HCT116 (cell line): Measurements from ENCODE around the gene RGS7.
A peak's percentile ranks its signal among the peaks of the same experiment; 100 is the strongest.

ENCODE experiments used
- EZH2 ChIP-seq: fragments of 200-600 bp; sonication (generic); IDR thresholded peaks from 2 replicates; pipeline ENCODE4 v1.6.1; 2017; ENCODE audit warnings: antibody characterized with exemption, mixed run types
- EZH2phosphoT487 ChIP-seq: fragments of 200-600 bp; IDR thresholded peaks from 2 replicates; pipeline ENCODE4 v1.6.1; 2018; ENCODE audit warnings: antibody characterized with exemption, borderline replicate concordance
- POLR2A ChIP-seq: IDR thresholded peaks from 2 replicates; pipeline ENCODE4 v1.7.0; 2011; ENCODE audit warnings: borderline replicate concordance; ENCODE audit not compliant: insufficient read depth, insufficient read length; ENCODE audit errors: extremely low read depth
- TF ChIP-seq, protein P1 (sequence below), 3 experiments: fragments of 200-600 bp in 1 of 3; sonication (generic) in 1 of 3; IDR thresholded peaks in 2 of 3; conservative IDR thresholded peaks in 1 of 3; 2 replicates each; pipeline ENCODE4 v1.5.1; 2012 to 2017; ENCODE audit warnings: low read depth in 2 of 3, low read length in 2 of 3, antibody characterized with exemption in 1 of 3, borderline replicate concordance in 1 of 3, control low read depth in 1 of 3, mild to moderate bottlenecking in 1 of 3, mixed read lengths in 1 of 3, mixed run types in 1 of 3, moderate library complexity in 1 of 3; ENCODE audit not compliant: insufficient read depth in 1 of 3
- TF ChIP-seq, protein P2 (sequence below): IDR thresholded peaks from 2 replicates; pipeline ENCODE4 v1.6.1; 2012

DNA sequence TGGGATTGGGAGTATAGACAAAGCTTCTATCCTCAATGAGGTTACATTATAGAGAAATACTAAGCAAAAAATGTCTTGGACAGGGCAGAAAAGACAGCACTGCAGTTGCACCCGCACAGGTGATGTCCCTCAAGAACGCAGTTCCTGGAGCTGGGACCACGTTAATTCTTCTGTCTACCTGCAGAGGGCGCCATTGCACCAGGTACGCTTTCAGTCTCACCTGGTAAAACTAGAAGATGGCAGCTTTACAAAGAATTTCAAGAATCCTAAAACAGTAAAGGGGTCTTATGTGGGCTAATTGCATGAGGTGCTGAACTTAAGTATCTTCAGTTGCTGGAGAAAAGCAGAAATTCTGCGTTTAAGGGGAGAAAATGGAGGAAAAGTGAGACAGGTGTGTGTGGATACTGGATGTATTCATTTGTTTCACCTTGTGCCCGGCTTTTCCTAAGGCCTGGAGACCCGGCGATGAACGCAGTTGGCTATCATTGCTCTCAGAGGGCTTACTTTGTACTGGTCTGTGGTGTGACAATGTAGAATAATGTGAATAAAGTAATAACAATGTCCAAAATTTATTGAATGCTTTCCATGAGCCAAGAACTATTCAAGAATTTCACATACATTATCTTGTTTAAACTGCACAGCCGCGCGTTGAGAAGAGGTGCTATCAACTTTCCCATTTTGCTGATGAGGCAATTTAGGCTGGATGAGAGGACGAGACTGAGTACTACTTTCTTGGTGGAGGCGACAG, 468.8 kb downstream of the RGS7 start:
- TF ChIP-seq, protein P1, sequence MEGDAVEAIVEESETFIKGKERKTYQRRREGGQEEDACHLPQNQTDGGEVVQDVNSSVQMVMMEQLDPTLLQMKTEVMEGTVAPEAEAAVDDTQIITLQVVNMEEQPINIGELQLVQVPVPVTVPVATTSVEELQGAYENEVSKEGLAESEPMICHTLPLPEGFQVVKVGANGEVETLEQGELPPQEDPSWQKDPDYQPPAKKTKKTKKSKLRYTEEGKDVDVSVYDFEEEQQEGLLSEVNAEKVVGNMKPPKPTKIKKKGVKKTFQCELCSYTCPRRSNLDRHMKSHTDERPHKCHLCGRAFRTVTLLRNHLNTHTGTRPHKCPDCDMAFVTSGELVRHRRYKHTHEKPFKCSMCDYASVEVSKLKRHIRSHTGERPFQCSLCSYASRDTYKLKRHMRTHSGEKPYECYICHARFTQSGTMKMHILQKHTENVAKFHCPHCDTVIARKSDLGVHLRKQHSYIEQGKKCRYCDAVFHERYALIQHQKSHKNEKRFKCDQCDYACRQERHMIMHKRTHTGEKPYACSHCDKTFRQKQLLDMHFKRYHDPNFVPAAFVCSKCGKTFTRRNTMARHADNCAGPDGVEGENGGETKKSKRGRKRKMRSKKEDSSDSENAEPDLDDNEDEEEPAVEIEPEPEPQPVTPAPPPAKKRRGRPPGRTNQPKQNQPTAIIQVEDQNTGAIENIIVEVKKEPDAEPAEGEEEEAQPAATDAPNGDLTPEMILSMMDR (IDR thresholded peaks at IDR 0.05 in 2 of 3, conservative IDR thresholded peaks at IDR 0.05 in 1 of 3; ENCODE audit: borderline replicate concordance in 1 of 3, insufficient read depth in 1 of 3, low read depth in 2 of 3, low read length in 2 of 3), result peak; percentile 18 to 78 (median 53); a peak in 5 of 6 replicates
- TF ChIP-seq POLR2A, result no peak
- TF ChIP-seq, protein P2, sequence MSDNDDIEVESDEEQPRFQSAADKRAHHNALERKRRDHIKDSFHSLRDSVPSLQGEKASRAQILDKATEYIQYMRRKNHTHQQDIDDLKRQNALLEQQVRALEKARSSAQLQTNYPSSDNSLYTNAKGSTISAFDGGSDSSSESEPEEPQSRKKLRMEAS, result no peak
- TF ChIP-seq EZH2phosphoT487, result no peak
- TF ChIP-seq EZH2, result no peak
